ENCODE measurements around the gene ZIC3.

Gene ZIC3

DNA sequence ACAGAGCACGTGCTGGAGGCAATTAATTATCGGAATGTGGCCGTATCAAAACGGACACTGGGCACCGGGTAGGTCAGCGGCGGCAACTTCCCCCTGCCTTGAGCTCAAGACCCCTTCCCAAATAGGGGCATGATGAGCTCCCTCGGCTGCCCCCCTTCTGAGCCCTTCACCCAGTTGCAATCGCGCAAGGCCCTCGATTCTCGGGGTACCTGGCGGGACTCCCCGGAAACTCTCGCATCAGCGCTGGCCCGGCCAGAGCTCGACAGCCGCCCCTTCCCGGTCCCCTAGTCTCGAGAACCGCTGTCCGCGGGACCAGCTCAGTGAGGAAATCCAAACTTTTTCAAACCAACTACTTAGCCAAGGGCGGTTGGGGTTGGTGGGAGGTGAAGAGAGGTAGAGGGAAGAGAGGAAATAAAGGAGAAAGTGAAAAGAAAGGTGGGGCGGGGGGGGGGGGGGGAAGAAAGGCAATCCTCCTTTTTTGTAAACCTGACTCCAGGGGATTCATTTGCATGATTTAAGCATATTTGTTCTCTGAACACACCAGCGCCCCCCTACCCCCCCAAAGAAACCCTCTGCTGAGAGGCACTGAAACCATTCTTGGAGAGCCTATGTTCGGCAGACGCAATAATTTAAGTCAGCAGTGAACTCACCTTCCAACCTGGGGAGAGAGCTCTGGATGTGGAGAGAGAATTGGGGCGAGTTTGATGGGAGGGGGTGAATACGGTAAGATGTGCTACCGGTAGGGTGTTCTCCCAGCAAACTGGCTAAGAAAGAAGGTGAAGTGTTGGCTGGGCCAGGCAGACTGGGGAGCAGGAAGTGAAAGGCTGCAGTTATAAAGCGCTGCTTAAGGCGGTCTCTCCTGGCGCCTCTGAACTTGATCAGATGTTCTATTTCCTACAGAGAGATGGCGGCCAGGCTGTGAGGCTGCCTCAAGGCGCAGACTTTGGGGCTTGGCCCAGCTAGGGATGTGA lies 2.0 kb upstream of the ZIC3 start:
- H3K27ac ChIP-seq (ENCODE audit: low read length) = no peak overlapping the region
- H3K9me3 ChIP-seq (ENCODE audit: control insufficient read depth in 2 of 2, low read length in 2 of 2) = no peaks in the 10 kb centered on the region
- no peak overlapping the region for H3K9ac ChIP-seq (ENCODE audit: low read length in 2 of 2)
- H3K27me3 ChIP-seq (ENCODE audit: control insufficient read depth in 1 of 2, insufficient read depth in 2 of 2, low read length in 2 of 2) = peaks cover 44 to 52% of the 10 kb centered on the region in 2 donors
- H3K36me3 ChIP-seq (ENCODE audit: control insufficient read depth in 2 of 2, insufficient read depth in 2 of 2, low read length in 2 of 2) = no peaks in the 10 kb centered on the region
- peaks cover 19% of the 10 kb centered on the region for H3K4me1 ChIP-seq (ENCODE audit: control insufficient read depth, insufficient read depth, low read length)
- no peak overlapping the region for H3K4me3 ChIP-seq (ENCODE audit: low read length in 2 of 2)

- peaks cover 19% of the 10 kb centered on the region for H3K4me1 ChIP-seq (ENCODE audit: control insufficient read depth, insufficient read depth, low read length)
Measured at GRCh38 chrX:137565318-137565904, 516 bp upstream of the ZIC3 start.

GRCh38 chrX:137566746-137567679 lies 1.1 kb downstream of the ZIC3 start:
- H3K4me1 ChIP-seq (ENCODE audit: control insufficient read depth, insufficient read depth, low read length) = peaks cover 19% of the 10 kb centered on the region
- H3K27me3 ChIP-seq (ENCODE audit: control insufficient read depth in 1 of 2, insufficient read depth in 2 of 2, low read length in 2 of 2) = peaks cover 49 to 65% of the 10 kb centered on the region in 2 donors
- no peak overlapping the region for H3K27ac ChIP-seq (ENCODE audit: low read length)
- peak overlapping the region in 1 of 2 donors; percentile 71 for H3K4me3 ChIP-seq (ENCODE audit: low read length in 2 of 2)
- no peaks in the 10 kb centered on the region for H3K36me3 ChIP-seq (ENCODE audit: control insufficient read depth in 2 of 2, insufficient read depth in 2 of 2, low read length in 2 of 2)
- H3K9me3 ChIP-seq (ENCODE audit: control insufficient read depth in 2 of 2, low read length in 2 of 2) = no peaks in the 10 kb centered on the region
- no peak overlapping the region for H3K9ac ChIP-seq (ENCODE audit: low read length in 2 of 2)

More at GRCh38 chrX:137565318-137565904, 516 bp upstream of the ZIC3 start:
- Histone ChIP-seq H3K4me3 (ENCODE audit: low read length in 2 of 2) (peak overlapping the region; percentile 55 to 71), H3K9me3 (ENCODE audit: control insufficient read depth in 2 of 2, low read length in 2 of 2) (no peaks in the 10 kb centered on the region), H3K27me3 (ENCODE audit: control insufficient read depth in 1 of 2, insufficient read depth in 2 of 2, low read length in 2 of 2) (peaks cover 56 to 59% of the 10 kb centered on the region in 2 donors), H3K36me3 (ENCODE audit: control insufficient read depth in 2 of 2, insufficient read depth in 2 of 2, low read length in 2 of 2) (no peaks in the 10 kb centered on the region), H3K9ac (ENCODE audit: low read length in 2 of 2) (no peak overlapping the region), H3K27ac (ENCODE audit: low read length) (no peak overlapping the region)

DNA sequence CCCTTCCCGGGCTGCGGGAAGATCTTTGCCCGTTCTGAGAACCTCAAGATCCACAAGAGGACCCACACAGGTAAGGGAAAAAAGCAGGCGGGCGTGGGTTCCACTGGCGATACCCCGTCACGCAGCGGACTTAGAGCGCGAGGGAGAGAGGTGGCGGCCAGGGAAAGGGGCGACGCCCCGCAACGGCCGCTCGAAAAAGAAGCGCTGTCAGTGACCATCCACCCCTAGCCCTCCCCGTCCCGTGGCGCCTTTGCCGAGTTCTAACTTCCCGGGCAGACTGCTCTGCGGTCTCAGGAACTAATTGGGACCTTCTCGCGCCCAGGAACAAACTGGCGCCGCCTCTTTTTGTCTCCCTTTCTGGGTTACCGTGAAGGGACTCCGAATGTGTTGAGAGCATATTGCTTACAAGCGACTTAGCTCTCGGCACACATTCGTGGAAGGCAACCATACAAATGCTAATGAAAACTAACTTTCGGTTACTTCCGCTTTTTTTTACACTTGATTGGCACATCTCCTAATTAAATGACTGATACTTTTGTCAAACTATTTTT lies 1.8 kb downstream of the ZIC3 start:
- Histone ChIP-seq H3K9me3 (ENCODE audit: control insufficient read depth in 2 of 2, low read length in 2 of 2) (no peaks in the 10 kb centered on the region), H3K9ac (ENCODE audit: low read length in 2 of 2) (no peak overlapping the region), H3K36me3 (ENCODE audit: control insufficient read depth in 2 of 2, insufficient read depth in 2 of 2, low read length in 2 of 2) (no peaks in the 10 kb centered on the region), H3K4me1 (ENCODE audit: control insufficient read depth, insufficient read depth, low read length) (peaks cover 19% of the 10 kb centered on the region), H3K4me3 (ENCODE audit: low read length in 2 of 2) (no peak overlapping the region), H3K27ac (ENCODE audit: low read length) (no peak overlapping the region), H3K27me3 (ENCODE audit: control insufficient read depth in 1 of 2, insufficient read depth in 2 of 2, low read length in 2 of 2) (peaks cover 53 to 70% of the 10 kb centered on the region in 2 donors)

DNA sequence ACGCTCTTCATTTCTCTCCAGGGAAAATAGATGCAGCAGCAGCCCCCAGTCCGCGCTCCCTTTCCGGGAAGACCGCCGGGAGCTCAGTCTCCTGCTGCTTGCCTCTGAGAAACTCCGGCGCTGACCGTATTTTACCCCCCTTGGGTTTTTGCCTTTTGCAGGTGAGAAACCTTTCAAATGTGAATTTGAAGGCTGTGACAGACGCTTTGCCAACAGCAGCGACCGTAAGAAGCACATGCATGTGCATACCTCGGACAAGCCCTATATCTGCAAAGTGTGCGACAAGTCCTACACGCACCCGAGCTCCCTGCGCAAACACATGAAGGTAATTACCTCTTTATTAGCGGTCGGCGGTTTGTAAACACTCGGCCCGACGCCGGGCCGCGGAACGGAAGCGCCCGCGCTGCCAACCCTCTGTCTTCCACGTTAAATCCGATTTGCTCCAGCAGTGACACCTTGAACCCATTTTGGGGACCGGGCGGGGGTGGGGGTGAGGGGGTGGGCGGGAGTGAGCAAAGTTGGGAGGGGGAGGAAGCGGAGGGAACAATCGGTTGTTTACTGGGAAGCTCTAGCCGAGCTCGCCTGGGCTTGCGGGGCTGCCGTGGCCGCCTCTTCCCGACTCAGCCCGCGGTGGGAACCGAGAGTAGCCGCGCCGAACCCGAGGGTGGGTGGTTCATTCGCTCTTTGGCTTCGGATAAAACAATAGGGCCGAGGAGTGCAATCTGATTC lies 3.0 kb downstream of the ZIC3 start:
- Histone ChIP-seq H3K36me3 (ENCODE audit: control insufficient read depth in 2 of 2, insufficient read depth in 2 of 2, low read length in 2 of 2) (no peaks in the 10 kb centered on the region), H3K27me3 (ENCODE audit: control insufficient read depth in 1 of 2, insufficient read depth in 2 of 2, low read length in 2 of 2) (peaks cover 53 to 73% of the 10 kb centered on the region in 2 donors), H3K4me1 (ENCODE audit: control insufficient read depth, insufficient read depth, low read length) (peaks cover 19% of the 10 kb centered on the region), H3K9me3 (ENCODE audit: control insufficient read depth in 2 of 2, low read length in 2 of 2) (no peaks in the 10 kb centered on the region), H3K27ac (ENCODE audit: low read length) (no peak overlapping the region), H3K9ac (ENCODE audit: low read length in 2 of 2) (no peak overlapping the region), H3K4me3 (ENCODE audit: low read length in 2 of 2) (no peak overlapping the region)

- H3K9me3 ChIP-seq (ENCODE audit: control insufficient read depth in 2 of 2, low read length in 2 of 2) = no peaks in the 10 kb centered on the region
- peaks cover 49 to 74% of the 10 kb centered on the region in 2 donors for H3K27me3 ChIP-seq (ENCODE audit: control insufficient read depth in 1 of 2, insufficient read depth in 2 of 2, low read length in 2 of 2)
- H3K27ac ChIP-seq (ENCODE audit: low read length) = no peak overlapping the region
- H3K9ac ChIP-seq (ENCODE audit: low read length in 2 of 2) = no peak overlapping the region
- H3K36me3 ChIP-seq (ENCODE audit: control insufficient read depth in 2 of 2, insufficient read depth in 2 of 2, low read length in 2 of 2) = no peaks in the 10 kb centered on the region
- H3K4me3 ChIP-seq (ENCODE audit: low read length in 2 of 2) = no peak overlapping the region
- peaks cover 19% of the 10 kb centered on the region for H3K4me1 ChIP-seq (ENCODE audit: control insufficient read depth, insufficient read depth, low read length)
Measured at GRCh38 chrX:137569470-137569891, 3.6 kb downstream of the ZIC3 start.

DNA sequence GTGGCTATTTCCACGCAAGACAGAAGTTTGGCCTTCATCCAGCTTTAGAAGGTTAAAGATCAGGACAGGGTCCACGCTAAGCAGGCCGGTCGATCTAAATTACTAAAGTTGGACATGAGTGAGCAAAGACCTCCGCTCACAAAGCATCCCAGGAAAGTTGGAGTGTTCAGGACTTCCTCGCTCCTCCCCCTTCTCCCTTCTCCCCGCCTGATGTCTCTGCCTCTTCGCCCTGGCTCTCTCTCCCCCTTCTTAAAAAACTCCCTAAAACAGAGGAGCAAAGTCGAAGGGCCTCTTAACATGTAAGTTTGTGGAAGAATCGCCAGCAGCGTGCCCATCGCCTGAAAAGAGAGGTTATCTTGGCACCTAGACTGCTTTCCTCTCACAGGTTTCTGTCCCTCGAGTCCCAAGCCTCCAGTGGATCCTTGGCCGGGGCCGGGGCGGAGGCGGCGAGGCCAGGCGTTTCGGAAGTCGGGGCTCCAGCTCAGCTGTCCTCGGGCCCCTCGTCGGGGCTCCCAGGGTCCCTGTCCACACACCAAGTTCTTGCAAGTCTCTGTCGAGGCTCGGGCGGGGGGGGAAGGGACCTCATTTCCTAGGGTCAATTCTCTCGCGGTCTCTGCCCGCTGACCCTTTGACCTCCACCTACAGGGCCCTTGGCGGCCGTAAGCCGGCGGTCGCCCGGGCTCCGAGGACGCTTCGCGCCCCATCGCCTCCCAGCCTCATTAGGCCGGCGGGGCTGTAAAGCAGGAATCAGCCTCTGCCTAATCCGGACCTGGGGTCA lies 7.6 kb downstream of the ZIC3 start:
- H3K9me3 ChIP-seq (ENCODE audit: control insufficient read depth in 2 of 2, low read length in 2 of 2) = no peaks in the 10 kb centered on the region

DNA sequence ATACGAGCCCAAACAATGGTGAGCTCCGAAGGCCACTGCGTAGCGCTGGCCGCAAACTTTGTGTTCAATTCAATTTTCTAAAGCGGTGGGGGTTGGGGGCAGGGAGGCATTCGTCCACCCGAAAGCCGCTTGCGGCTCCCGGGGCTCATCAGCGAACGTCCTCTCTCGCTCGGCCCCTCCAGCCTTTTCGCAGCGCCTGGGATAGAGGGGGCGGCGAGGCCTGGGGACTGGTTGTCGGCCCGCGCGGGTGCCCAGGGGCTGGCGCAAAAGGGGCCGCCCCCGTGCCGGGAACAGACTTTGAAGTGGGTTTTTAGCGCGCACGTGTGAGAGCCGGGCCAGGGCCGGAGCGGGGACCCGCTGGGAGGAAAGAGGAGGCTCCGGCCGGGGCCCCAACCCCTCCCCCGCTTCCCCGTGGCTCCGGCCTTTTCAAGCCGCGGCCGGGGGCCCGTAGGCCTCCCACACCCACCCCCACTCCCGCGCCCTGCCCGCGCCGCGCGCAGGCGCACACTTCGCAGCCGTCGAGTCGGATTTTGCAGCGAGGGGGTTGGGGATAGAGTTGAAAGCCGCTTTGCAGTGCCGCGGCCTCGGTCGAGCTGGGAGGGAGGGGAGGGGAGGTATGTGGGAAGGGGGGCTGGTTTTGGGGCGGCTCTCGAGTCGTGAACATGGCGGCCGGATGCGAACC lies 8.3 kb downstream of the ZIC3 start:
- Histone ChIP-seq H3K27me3 (ENCODE audit: control insufficient read depth in 1 of 2, insufficient read depth in 2 of 2, low read length in 2 of 2) (peaks cover 32 to 58% of the 10 kb centered on the region in 2 donors), H3K4me1 (ENCODE audit: control insufficient read depth, insufficient read depth, low read length) (no peaks in the 10 kb centered on the region)

More for the DNA sequence above, 7.6 kb downstream of the ZIC3 start:
- peaks cover 36 to 62% of the 10 kb centered on the region in 2 donors for H3K27me3 ChIP-seq (ENCODE audit: control insufficient read depth in 1 of 2, insufficient read depth in 2 of 2, low read length in 2 of 2)
- no peak overlapping the region for H3K27ac ChIP-seq (ENCODE audit: low read length)
- no peak overlapping the region for H3K4me3 ChIP-seq (ENCODE audit: low read length in 2 of 2)
- no peaks in the 10 kb centered on the region for H3K36me3 ChIP-seq (ENCODE audit: control insufficient read depth in 2 of 2, insufficient read depth in 2 of 2, low read length in 2 of 2)
- no peaks in the 10 kb centered on the region for H3K4me1 ChIP-seq (ENCODE audit: control insufficient read depth, insufficient read depth, low read length)
- no peak overlapping the region for H3K9ac ChIP-seq (ENCODE audit: low read length in 2 of 2)

GRCh38 chrX:137574784-137575293 lies 8.9 kb downstream of the ZIC3 start:
- Histone ChIP-seq H3K36me3 (ENCODE audit: control insufficient read depth in 2 of 2, insufficient read depth in 2 of 2, low read length in 2 of 2) (no peaks in the 10 kb centered on the region), H3K9ac (ENCODE audit: low read length in 2 of 2) (no peak overlapping the region), H3K4me3 (ENCODE audit: low read length in 2 of 2) (no peak overlapping the region), H3K27ac (ENCODE audit: low read length) (no peak overlapping the region), H3K4me1 (ENCODE audit: control insufficient read depth, insufficient read depth, low read length) (no peaks in the 10 kb centered on the region), H3K27me3 (ENCODE audit: control insufficient read depth in 1 of 2, insufficient read depth in 2 of 2, low read length in 2 of 2) (peaks cover 26 to 53% of the 10 kb centered on the region in 2 donors), H3K9me3 (ENCODE audit: control insufficient read depth in 2 of 2, low read length in 2 of 2) (no peaks in the 10 kb centered on the region)

More for the DNA sequence above, 8.3 kb downstream of the ZIC3 start:
- H3K4me3 ChIP-seq (ENCODE audit: low read length in 2 of 2) = no peak overlapping the region
- H3K9ac ChIP-seq (ENCODE audit: low read length in 2 of 2) = no peak overlapping the region
- H3K9me3 ChIP-seq (ENCODE audit: control insufficient read depth in 2 of 2, low read length in 2 of 2) = no peaks in the 10 kb centered on the region
- no peaks in the 10 kb centered on the region for H3K36me3 ChIP-seq (ENCODE audit: control insufficient read depth in 2 of 2, insufficient read depth in 2 of 2, low read length in 2 of 2)
- no peak overlapping the region for H3K27ac ChIP-seq (ENCODE audit: low read length)
